Measurements from ENCODE around the gene CADM2. TPM values are rescaled to one million over a fixed set of nuclear protein-coding genes. Genes with fewer than 3 reads are reported as not detected.

The CADM2 gene
- total RNA-seq, 1 donor from 2014 or later = 3.3 TPM

DNA sequence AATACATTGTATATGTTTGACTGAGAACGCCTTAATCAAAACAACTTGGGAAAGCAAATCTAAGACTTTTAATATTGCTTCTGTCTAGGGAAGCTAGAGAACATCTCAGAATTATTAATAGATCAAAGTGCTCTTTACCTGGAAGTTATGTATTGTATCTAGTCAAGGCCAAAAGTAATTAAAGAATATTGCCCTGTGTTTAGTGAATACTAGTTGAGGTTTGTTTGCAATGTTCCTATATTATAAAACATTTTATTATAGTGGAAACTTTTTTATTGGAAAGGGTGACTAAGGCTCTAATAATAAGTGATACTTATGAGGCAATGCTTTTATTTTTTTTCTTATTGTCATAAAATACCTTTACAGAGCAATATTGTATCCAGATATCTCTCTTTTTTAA is 118.2 kb downstream of the CADM2 start:
- Mint-ChIP-seq H3K9me3 (no peaks in the 10 kb centered on the region), H3K4me1 (peaks cover 8% of the 10 kb centered on the region)
- no peak for DNase-seq (ENCODE audit: low spot score in 2 of 2, unreplicated experiment in 2 of 2)

DNA sequence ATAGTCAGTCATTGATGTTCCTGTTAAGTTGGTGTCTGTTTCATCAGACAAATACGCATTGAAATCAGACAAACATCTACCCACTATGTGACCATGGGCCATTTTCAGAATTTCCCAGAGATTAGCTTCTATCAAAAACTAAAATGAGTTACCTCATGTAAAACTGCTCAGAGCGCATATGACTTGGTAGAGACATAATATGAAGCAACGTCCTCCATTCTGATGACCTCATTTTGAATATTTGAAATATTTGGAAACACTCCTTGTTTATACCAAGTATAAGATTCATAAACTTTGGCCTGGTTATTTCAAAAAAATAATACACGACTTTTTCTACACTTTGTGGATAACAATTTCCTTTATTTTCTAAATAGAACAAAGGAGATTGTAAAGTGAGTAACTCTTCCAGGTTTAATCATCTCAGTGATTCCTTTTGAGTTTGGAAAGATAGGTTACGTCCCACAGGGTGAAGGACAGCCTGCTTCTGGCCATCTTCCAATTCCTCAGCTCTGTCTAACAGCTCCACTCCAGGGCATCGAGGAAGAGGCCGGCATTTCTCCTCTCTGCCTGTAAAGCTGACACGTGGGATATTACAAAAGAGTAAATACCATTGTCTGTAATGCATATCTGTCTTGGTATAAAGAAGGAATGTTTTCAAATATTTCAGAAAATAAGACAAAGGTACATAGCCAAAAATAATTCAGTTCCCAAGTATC is 122.6 kb downstream of the CADM2 start:
- Mint-ChIP-seq H3K4me3 (no peak overlapping the region), H3K9me3 (no peaks in the 10 kb centered on the region), H3K27me3 (ENCODE audit: low read depth) (peaks cover 1% of the 10 kb centered on the region), H3K36me3 (no peaks in the 10 kb centered on the region), H3K4me1 (peaks cover 8% of the 10 kb centered on the region), H3K27ac (peak overlapping the region; percentile 69)
- no peak for DNase-seq (ENCODE audit: low spot score in 2 of 2, unreplicated experiment in 2 of 2)
- TF ChIP-seq, protein P1, sequence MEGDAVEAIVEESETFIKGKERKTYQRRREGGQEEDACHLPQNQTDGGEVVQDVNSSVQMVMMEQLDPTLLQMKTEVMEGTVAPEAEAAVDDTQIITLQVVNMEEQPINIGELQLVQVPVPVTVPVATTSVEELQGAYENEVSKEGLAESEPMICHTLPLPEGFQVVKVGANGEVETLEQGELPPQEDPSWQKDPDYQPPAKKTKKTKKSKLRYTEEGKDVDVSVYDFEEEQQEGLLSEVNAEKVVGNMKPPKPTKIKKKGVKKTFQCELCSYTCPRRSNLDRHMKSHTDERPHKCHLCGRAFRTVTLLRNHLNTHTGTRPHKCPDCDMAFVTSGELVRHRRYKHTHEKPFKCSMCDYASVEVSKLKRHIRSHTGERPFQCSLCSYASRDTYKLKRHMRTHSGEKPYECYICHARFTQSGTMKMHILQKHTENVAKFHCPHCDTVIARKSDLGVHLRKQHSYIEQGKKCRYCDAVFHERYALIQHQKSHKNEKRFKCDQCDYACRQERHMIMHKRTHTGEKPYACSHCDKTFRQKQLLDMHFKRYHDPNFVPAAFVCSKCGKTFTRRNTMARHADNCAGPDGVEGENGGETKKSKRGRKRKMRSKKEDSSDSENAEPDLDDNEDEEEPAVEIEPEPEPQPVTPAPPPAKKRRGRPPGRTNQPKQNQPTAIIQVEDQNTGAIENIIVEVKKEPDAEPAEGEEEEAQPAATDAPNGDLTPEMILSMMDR (IDR thresholded peaks at IDR 0.05; ENCODE audit: unreplicated experiment) = no peak

More for the DNA sequence above, 118.2 kb downstream of the CADM2 start:
- H3K27me3 Mint-ChIP-seq (ENCODE audit: low read depth) = no peaks in the 10 kb centered on the region
- TF ChIP-seq, protein P1 (IDR thresholded peaks at IDR 0.05; ENCODE audit: unreplicated experiment) = no peak
- no peak overlapping the region for H3K27ac Mint-ChIP-seq
- H3K4me3 Mint-ChIP-seq = no peak overlapping the region
- H3K36me3 Mint-ChIP-seq = no peaks in the 10 kb centered on the region

- TF ChIP-seq, protein P1 (IDR thresholded peaks at IDR 0.05; ENCODE audit: unreplicated experiment) = no peak
- Mint-ChIP-seq H3K36me3 (no peaks in the 10 kb centered on the region), H3K9me3 (no peaks in the 10 kb centered on the region), H3K27me3 (ENCODE audit: low read depth) (no peaks in the 10 kb centered on the region), H3K27ac (no peak overlapping the region), H3K4me1 (peaks cover 3% of the 10 kb centered on the region), H3K4me3 (no peak overlapping the region)
- DNase-seq (ENCODE audit: low spot score in 2 of 2, unreplicated experiment in 2 of 2) = no peak
These were observed 131.7 kb downstream of the CADM2 start for GRCh38 chr3:85090495-85090894.

DNA sequence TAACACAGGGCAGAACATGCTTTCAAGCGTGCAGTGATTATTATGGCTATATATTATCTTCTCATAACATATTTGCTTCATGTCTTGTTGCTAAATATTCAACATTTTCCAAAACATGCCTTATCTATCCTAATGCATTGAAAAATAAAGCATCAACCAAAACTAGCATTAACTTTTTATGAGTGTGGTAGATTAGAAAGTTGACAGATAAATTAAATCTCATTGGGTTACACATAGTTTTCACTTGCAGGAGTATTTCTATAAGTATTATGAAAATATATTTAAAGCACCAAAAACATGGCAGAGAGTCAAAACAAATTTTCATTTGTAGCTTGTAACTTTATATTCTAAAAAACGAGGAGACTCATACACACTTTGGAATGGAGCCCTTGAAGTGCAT is 141.5 kb downstream of the CADM2 start:
- Mint-ChIP-seq H3K4me1 (no peaks in the 10 kb centered on the region), H3K36me3 (no peaks in the 10 kb centered on the region), H3K27me3 (ENCODE audit: low read depth) (no peaks in the 10 kb centered on the region), H3K9me3 (peaks cover 6% of the 10 kb centered on the region), H3K4me3 (no peak overlapping the region), H3K27ac (no peak overlapping the region)
- TF ChIP-seq, protein P1 (IDR thresholded peaks at IDR 0.05; ENCODE audit: unreplicated experiment) = no peak
- DNase-seq (ENCODE audit: low spot score in 2 of 2, unreplicated experiment in 2 of 2) = no peak

DNA sequence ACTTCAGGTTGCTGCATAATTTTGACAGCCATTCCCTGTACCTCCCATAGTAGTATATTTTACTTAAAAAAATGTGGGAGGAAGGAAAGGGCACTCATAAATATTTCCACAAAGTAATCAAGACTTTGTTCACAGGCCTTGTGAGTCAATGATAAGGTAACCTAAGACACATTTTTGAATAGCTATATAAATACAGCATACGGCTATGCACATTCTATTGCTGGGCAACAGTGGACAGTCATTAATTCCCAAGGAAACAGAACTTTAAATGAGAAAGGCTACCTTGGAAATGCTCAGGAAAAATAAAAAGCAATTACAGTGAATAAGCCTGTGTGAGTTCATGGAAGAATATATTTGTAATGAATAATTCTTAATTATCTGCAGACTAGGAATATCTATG is 144.0 kb downstream of the CADM2 start:
- DNase-seq (ENCODE audit: low spot score in 2 of 2, unreplicated experiment in 2 of 2) = no peak
- TF ChIP-seq, protein P1 (IDR thresholded peaks at IDR 0.05; ENCODE audit: unreplicated experiment) = no peak
- Mint-ChIP-seq H3K9me3 (peaks cover 6% of the 10 kb centered on the region), H3K4me1 (no peaks in the 10 kb centered on the region), H3K27me3 (ENCODE audit: low read depth) (no peaks in the 10 kb centered on the region), H3K4me3 (no peak overlapping the region), H3K27ac (no peak overlapping the region), H3K36me3 (no peaks in the 10 kb centered on the region)
